Right cardiac atrium (tissue), 5 donors: ENCODE results near the gene SAP30BP. TPM values are rescaled to one million over a fixed set of nuclear protein-coding genes. Genes with fewer than 3 reads are reported as not detected.

Source experiments
- ATAC-seq, 2 donors: fragments of 200-7000 bp; cut with Tn5 transposase; one replicate each; pipeline versions ENCODE4 v1.8.0 to v1.9.1; 2020; ENCODE audit warnings: moderate library complexity in 2 of 2, mild to moderate bottlenecking in 1 of 2
- DNase-seq, 3 donors: peaks; one replicate each; pipeline ENCODE4 v3.0.0-alpha.2; 2020
- H3K27ac ChIP-seq: one replicate; pipeline ENCODE4 v1.5.1; 2013; ENCODE audit warnings: mild to moderate bottlenecking, low read length, control low read depth, moderate library complexity
- H3K27me3 ChIP-seq: one replicate; pipeline ENCODE4 v1.6.1; 2013; ENCODE audit not compliant: control insufficient read depth, insufficient read depth
- H3K4me1 ChIP-seq: one replicate; pipeline ENCODE4 v1.6.1; 2013; ENCODE audit warnings: low read length; ENCODE audit not compliant: control insufficient read depth, insufficient read depth
- H3K4me3 ChIP-seq: one replicate; pipeline ENCODE4 v1.5.1; 2013; ENCODE audit warnings: low read length, control low read depth
- H3K9me3 ChIP-seq: one replicate; pipeline ENCODE4 v1.6.1; 2013; ENCODE audit warnings: low read length; ENCODE audit not compliant: control insufficient read depth
- WGBS: extraction: QIAGEN DNeasy Blood & Tissue Kit; methylation state at CpG from one replicate; pipeline ENCODE4 v1.1.7; 2013; 5-methylcytosine and 5-hydroxymethylcytosine counted together
- intact Hi-C, 4 donors: fragments of 100-400 bp; cut with DNase I; formaldehyde crosslinking; loops; one replicate each; pipeline versions ENCODE4 v1.11.0 to v1.14.0; 2022 to 2023
- polyA plus RNA-seq: library from polyadenylated mRNA; stranded (reverse); fragments of 200-250 nt; gene quantifications from one replicate; pipeline ENCODE4 v1.2.3, GENCODE V29; 2013
- total RNA-seq, 4 donors: library from RNA; stranded (reverse); fragmentation: NEBNext Ultra II Directional; extraction: Animal tissue kit (Norgen Biotek cat#: 25700); gene quantifications; one replicate each; pipeline ENCODE4 v1.2.1, GENCODE V29; 2021
- donor health status: healthy with polysubstance abuse.
- donor health status: DM: no; HTN: yes; CAD: no.
- donor health status: DM: no; HTN: no; CAD: no.
- donor health status: DM: no; HTN: yes; CAD: no; lungs with severe emphysema.
- donor health status: DM: yes; HTN: yes; CAD: no.

The SAP30BP gene
- total and polyA plus RNA-seq, 5 donors = 51.0 to 66.5 (median 58.5) TPM

- Histone ChIP-seq H3K4me1 (no peaks in the 10 kb centered on the region), H3K27ac (no peak overlapping the region), H3K27me3 (no peaks in the 10 kb centered on the region), H3K9me3 (no peaks in the 10 kb centered on the region), H3K4me3 (no peak overlapping the region)
- DNase-seq (no peak), ATAC-seq (no peak)
- intact Hi-C loops = no loop called here
- WGBS = 91% methylated on average over 26 of the region's 26 CpGs
Measured at GRCh38 chr17:75731086-75731715, 64.1 kb downstream of the SAP30BP start.

GRCh38 chr17:75731716-75732498, 64.8 kb downstream of the SAP30BP start:
- H3K9me3 ChIP-seq = no peaks in the 10 kb centered on the region
- DNase-seq (no peak), ATAC-seq (no peak)
- H3K27me3 ChIP-seq = no peaks in the 10 kb centered on the region
- H3K4me1 ChIP-seq = no peaks in the 10 kb centered on the region
- no peak overlapping the region for H3K27ac ChIP-seq
- H3K4me3 ChIP-seq = no peak overlapping the region
- intact Hi-C loops = no loop called here
- 92% methylated on average over 31 of the region's 31 CpGs for WGBS

GRCh38 chr17:75733471-75733870, 66.3 kb downstream of the SAP30BP start:
- Histone ChIP-seq H3K9me3 (no peaks in the 10 kb centered on the region), H3K4me3 (no peak overlapping the region), H3K27me3 (no peaks in the 10 kb centered on the region), H3K27ac (no peak overlapping the region), H3K4me1 (no peaks in the 10 kb centered on the region)
- ATAC-seq (no peak), DNase-seq (no peak)
- intact Hi-C loops = no loop called here
- WGBS = 91% methylated on average over 18 of the region's 18 CpGs

- no peaks in the 10 kb centered on the region for H3K4me1 ChIP-seq
- no peak overlapping the region for H3K27ac ChIP-seq
- WGBS = 78% methylated on average over 4 of the region's 4 CpGs
- no peaks in the 10 kb centered on the region for H3K9me3 ChIP-seq
- no peak for ATAC-seq
- DNase-seq = no peak
- intact Hi-C loops = no loop called here
- no peak overlapping the region for H3K4me3 ChIP-seq
- no peaks in the 10 kb centered on the region for H3K27me3 ChIP-seq
Measured at GRCh38 chr17:75734674-75735294, 67.6 kb downstream of the SAP30BP start.

- WGBS = 87% methylated on average over 26 of the region's 26 CpGs
- DNase-seq (no peak), ATAC-seq (no peak)
- Histone ChIP-seq H3K4me3 (no peak overlapping the region), H3K9me3 (no peaks in the 10 kb centered on the region), H3K27ac (no peak overlapping the region), H3K4me1 (no peaks in the 10 kb centered on the region), H3K27me3 (no peaks in the 10 kb centered on the region)
- intact Hi-C loops = no loop called here
Measured at GRCh38 chr17:75736173-75736835, 69.2 kb downstream of the SAP30BP start.

- 79% methylated on average over 20 of the region's 20 CpGs for WGBS
- Histone ChIP-seq H3K4me1 (no peaks in the 10 kb centered on the region), H3K27ac (no peak overlapping the region), H3K4me3 (no peak overlapping the region), H3K9me3 (no peaks in the 10 kb centered on the region), H3K27me3 (no peaks in the 10 kb centered on the region)
- no peak for DNase-seq
- no peak for ATAC-seq
- intact Hi-C loops = no loop called here
Measured at GRCh38 chr17:75737133-75737962, 70.2 kb downstream of the SAP30BP start.

- ATAC-seq (peak in 1 of 2 donors; percentile 14), DNase-seq (peak in 1 of 3 donors; percentile 53)
- intact Hi-C loops = no loop called here
- 56% methylated on average over 14 of the region's 14 CpGs for WGBS
- Histone ChIP-seq H3K27ac (no peak overlapping the region), H3K4me3 (no peak overlapping the region), H3K9me3 (no peaks in the 10 kb centered on the region), H3K27me3 (no peaks in the 10 kb centered on the region), H3K4me1 (no peaks in the 10 kb centered on the region)
Measured at GRCh38 chr17:75738218-75738802, 71.2 kb downstream of the SAP30BP start.

- intact Hi-C loops = no loop called here
- ATAC-seq (no peak), DNase-seq (no peak)
- no peaks in the 10 kb centered on the region for H3K9me3 ChIP-seq
- no peaks in the 10 kb centered on the region for H3K4me1 ChIP-seq
- 89% methylated on average over 7 of the region's 7 CpGs for WGBS
- H3K27me3 ChIP-seq = no peaks in the 10 kb centered on the region
- H3K4me3 ChIP-seq = no peak overlapping the region
- no peak overlapping the region for H3K27ac ChIP-seq
Measured at GRCh38 chr17:75739174-75739573, 72.0 kb downstream of the SAP30BP start.

GRCh38 chr17:75739801-75740200, 72.7 kb downstream of the SAP30BP start:
- Histone ChIP-seq H3K27me3 (no peaks in the 10 kb centered on the region), H3K9me3 (no peaks in the 10 kb centered on the region), H3K4me1 (no peaks in the 10 kb centered on the region), H3K27ac (no peak overlapping the region), H3K4me3 (no peak overlapping the region)
- no peak for ATAC-seq
- WGBS = 90% methylated on average over 14 of the region's 14 CpGs
- no peak for DNase-seq
- intact Hi-C loops = loop anchor here in 2 of 4 donors (5.0 kb wide), 2 partner anchors 32 to 58 kb away; no protein-coding TSS in a partner anchor

- 94% methylated on average over 17 of the region's 17 CpGs for WGBS
- intact Hi-C loops = loop anchor here in 2 of 4 donors (5.0 kb wide), 2 partner anchors 33 to 58 kb away; no protein-coding TSS in a partner anchor
Measured at GRCh38 chr17:75740215-75740614, 73.1 kb downstream of the SAP30BP start.

More at GRCh38 chr17:75740215-75740614, 73.1 kb downstream of the SAP30BP start:
- H3K4me1 ChIP-seq = no peaks in the 10 kb centered on the region
- ATAC-seq (no peak), DNase-seq (no peak)
- no peaks in the 10 kb centered on the region for H3K27me3 ChIP-seq
- H3K27ac ChIP-seq = no peak overlapping the region
- H3K9me3 ChIP-seq = no peaks in the 10 kb centered on the region
- H3K4me3 ChIP-seq = no peak overlapping the region
